ENCODE measurements around the gene NXPH2. TPM values are rescaled to one million over a fixed set of nuclear protein-coding genes. Genes with fewer than 3 reads are reported as not detected.

Gene NXPH2
- polyA plus RNA-seq, 1 of the 3 experiments (the other 2 are of a cell fraction) = not detected

- Histone ChIP-seq H3K9ac (no peak overlapping the region), H3F3A (replicated peaks; ENCODE audit: insufficient read depth) (no peaks in the 10 kb centered on the region), H3K27ac (ENCODE audit: low read depth in 2 of 2, low read length in 1 of 2) (no peak overlapping the region), H2AFZ (ENCODE audit: low read depth) (no peak overlapping the region), H3K36me3 (replicated peaks in 1 of 2; ENCODE audit: control insufficient read depth in 1 of 2, insufficient read depth in 2 of 2, low read length in 1 of 2) (no peaks in the 10 kb centered on the region), H3K4me3 (ENCODE audit: low read depth in 2 of 2, low read length in 1 of 2) (no peak overlapping the region), H3K4me1 (ENCODE audit: control insufficient read depth in 1 of 2, insufficient read depth in 2 of 2, low read depth in 1 of 2, low read length in 1 of 2) (no peaks in the 10 kb centered on the region), H3K9me2 (no peaks in the 10 kb centered on the region; the same call in 1 of the 2 replicates), H3K9me3 (no peaks in the 10 kb centered on the region), H3K79me2 (ENCODE audit: insufficient read depth) (no peaks in the 10 kb centered on the region), H4K20me1 (ENCODE audit: insufficient read depth) (no peaks in the 10 kb centered on the region), H3K27me3 (ENCODE audit: insufficient read depth) (no peaks in the 10 kb centered on the region), H3K4me2 (no peak overlapping the region)
- ChIA-PET CTCF (no interaction called here), POLR2A (no interaction called here)
- DNase-seq = no peak
- 41% methylated on average over 7 of the region's 7 CpGs for WGBS (ENCODE audit: low lambda C conversion rate)
- TF ChIP-seq MXI1 (IDR thresholded peaks at IDR 0.05; ENCODE audit: low read depth, low read length) (no peak), FOXM1 (IDR thresholded peaks at IDR 0.05; ENCODE audit: low read depth) (no peak), TAF1 (IDR thresholded peaks at IDR 0.05; ENCODE audit: borderline replicate concordance, low read depth, low read length) (no peak), NFIC (IDR thresholded peaks at IDR 0.05; ENCODE audit: borderline replicate concordance) (no peak), RXRA (IDR thresholded peaks at IDR 0.05; ENCODE audit: borderline replicate concordance, low read depth) (no peak), GATA2 (CRISPR knock-in tag; IDR thresholded peaks at IDR 0.05) (no peak), TCF12 (IDR thresholded peaks at IDR 0.05) (no peak), FOSL2 (IDR thresholded peaks at IDR 0.05; ENCODE audit: borderline replicate concordance, low read depth) (no peak), EZH2phosphoT487 (IDR thresholded peaks at IDR 0.05; ENCODE audit: borderline replicate concordance, low read depth) (no peak), RAD21 (IDR thresholded peaks at IDR 0.05; ENCODE audit: low read length) (no peak)
Measured at GRCh38 chr2:138752197-138752956, 27.8 kb downstream of the NXPH2 start.

GRCh38 chr2:138744713-138745112, 35.5 kb downstream of the NXPH2 start:
- H3K27ac ChIP-seq (ENCODE audit: low read depth in 2 of 2, low read length in 1 of 2) = no peak overlapping the region
- H3K4me3 ChIP-seq (ENCODE audit: low read depth in 2 of 2, low read length in 1 of 2) = no peak overlapping the region
- ChIA-PET POLR2A (no interaction called here), CTCF (no interaction called here)
- H2AFZ ChIP-seq (ENCODE audit: low read depth) = no peak overlapping the region
- H3K79me2 ChIP-seq (ENCODE audit: insufficient read depth) = no peaks in the 10 kb centered on the region
- H3K9ac ChIP-seq = no peak overlapping the region
- H3K27me3 ChIP-seq (ENCODE audit: insufficient read depth) = no peaks in the 10 kb centered on the region
- H3K4me1 ChIP-seq (ENCODE audit: control insufficient read depth in 1 of 2, insufficient read depth in 2 of 2, low read depth in 1 of 2, low read length in 1 of 2) = no peaks in the 10 kb centered on the region; a peak in 1 of 4 replicates
- H3K9me3 ChIP-seq = no peaks in the 10 kb centered on the region
- no peaks in the 10 kb centered on the region for H3K9me2 ChIP-seq
- no peak for DNase-seq
- no peaks in the 10 kb centered on the region for H4K20me1 ChIP-seq (ENCODE audit: insufficient read depth)
- 18% methylated on average over 3 of the region's 3 CpGs for WGBS (ENCODE audit: low lambda C conversion rate)
- H3K36me3 ChIP-seq (replicated peaks in 1 of 2; ENCODE audit: control insufficient read depth in 1 of 2, insufficient read depth in 2 of 2, low read length in 1 of 2) = no peaks in the 10 kb centered on the region
- H3F3A ChIP-seq (replicated peaks; ENCODE audit: insufficient read depth) = no peaks in the 10 kb centered on the region
- no peak overlapping the region for H3K4me2 ChIP-seq
- no peak for TF ChIP-seq RXRA (IDR thresholded peaks at IDR 0.05; ENCODE audit: borderline replicate concordance, low read depth)
- no peak for TF ChIP-seq MEF2A (IDR thresholded peaks at IDR 0.05; ENCODE audit: borderline replicate concordance, low read depth)
- TF ChIP-seq FOXM1 (IDR thresholded peaks at IDR 0.05; ENCODE audit: low read depth) = no peak

- H3K27me3 ChIP-seq (ENCODE audit: insufficient read depth) = no peaks in the 10 kb centered on the region
- no peaks in the 10 kb centered on the region for H3F3A ChIP-seq (replicated peaks; ENCODE audit: insufficient read depth)
- H3K36me3 ChIP-seq (replicated peaks in 1 of 2; ENCODE audit: control insufficient read depth in 1 of 2, insufficient read depth in 2 of 2, low read length in 1 of 2) = no peaks in the 10 kb centered on the region
- no peaks in the 10 kb centered on the region for H4K20me1 ChIP-seq (ENCODE audit: insufficient read depth)
- H3K4me1 ChIP-seq (ENCODE audit: control insufficient read depth in 1 of 2, insufficient read depth in 2 of 2, low read depth in 1 of 2, low read length in 1 of 2) = no peaks in the 10 kb centered on the region; a peak in 1 of 4 replicates
- DNase-seq = no peak
- no peak overlapping the region for H3K9ac ChIP-seq
- H3K4me3 ChIP-seq (ENCODE audit: low read depth in 2 of 2, low read length in 1 of 2) = no peak overlapping the region
- ChIA-PET CTCF (no interaction called here), POLR2A (no interaction called here)
- no peak overlapping the region for H3K27ac ChIP-seq (ENCODE audit: low read depth in 2 of 2, low read length in 1 of 2)
- H3K9me2 ChIP-seq = no peaks in the 10 kb centered on the region
- 50% methylated on average over 4 of the region's 4 CpGs for WGBS (ENCODE audit: low lambda C conversion rate)
- H3K79me2 ChIP-seq (ENCODE audit: insufficient read depth) = no peaks in the 10 kb centered on the region
- no peak overlapping the region for H3K4me2 ChIP-seq
- no peaks in the 10 kb centered on the region for H3K9me3 ChIP-seq
- no peak overlapping the region for H2AFZ ChIP-seq (ENCODE audit: low read depth)
- no peak for TF ChIP-seq SMC3 (IDR thresholded peaks at IDR 0.05; ENCODE audit: low read depth, low read length)
- no peak for TF ChIP-seq IRF3 (IDR thresholded peaks at IDR 0.05; ENCODE audit: low read depth, low read length)
- TF ChIP-seq MAX (IDR thresholded peaks at IDR 0.05; ENCODE audit: low read depth) = no peak
- no peak for TF ChIP-seq ZBTB33 (IDR thresholded peaks at IDR 0.05; ENCODE audit: borderline replicate concordance, low read depth)
- TF ChIP-seq ELF1 (IDR thresholded peaks at IDR 0.05) = no peak
- no peak for TF ChIP-seq MXI1 (IDR thresholded peaks at IDR 0.05; ENCODE audit: low read depth, low read length)
- no peak for TF ChIP-seq SIN3A (IDR thresholded peaks at IDR 0.05; ENCODE audit: borderline replicate concordance, low read depth, low read length)
- TF ChIP-seq EP300 (IDR thresholded peaks at IDR 0.05; ENCODE audit: borderline replicate concordance in 1 of 2, low read depth in 1 of 2, low read length in 1 of 2) = no peak
- no peak for TF ChIP-seq FOSL2 (IDR thresholded peaks at IDR 0.05; ENCODE audit: borderline replicate concordance, low read depth)
- TF ChIP-seq CHD2 (IDR thresholded peaks at IDR 0.05; ENCODE audit: low read length, partially characterized antibody) = no peak
Measured at GRCh38 chr2:138742441-138743057, 37.6 kb downstream of the NXPH2 start.
